Uterus (tissue), 4 donors: Measurements from ENCODE around the gene CAMTA1. TPM values are rescaled to one million over a fixed set of nuclear protein-coding genes. Genes with fewer than 3 reads are reported as not detected.

Source experiments
- DNase-seq, 2 donors: peaks; one replicate each; pipeline ENCODE4 v3.0.0-alpha.2; 2019 to 2020
- H3K27ac ChIP-seq, 2 donors: fragments of 200-600 bp; sonication (generic); 1 replicate in 1 of 2; 2 replicates in 1 of 2; pipeline ENCODE4 v1.5.1; 2016 to 2018
- H3K27me3 ChIP-seq, 2 donors: fragments of 200-600 bp; sonication (generic); one replicate each; pipeline ENCODE4 v1.5.1; 2018 to 2019; ENCODE audit warnings: control low read depth in 1 of 2
- H3K36me3 ChIP-seq, 2 donors: fragments of 200-600 bp; sonication (generic); one replicate each; pipeline ENCODE4 v1.5.1; 2019; ENCODE audit warnings: control low read depth in 1 of 2
- H3K4me1 ChIP-seq, 2 donors: fragments of 200-600 bp; sonication (generic); one replicate each; pipeline ENCODE4 v1.5.1; 2018 to 2019; ENCODE audit warnings: control low read depth in 1 of 2
- H3K4me3 ChIP-seq, 2 donors: fragments of 200-600 bp; sonication (generic); 1 replicate in 1 of 2; 2 replicates in 1 of 2; pipeline ENCODE4 v1.5.1; 2018 to 2019; ENCODE audit warnings: mild to moderate bottlenecking in 1 of 2
- H3K9me3 ChIP-seq, 2 donors: fragments of 200-600 bp; sonication (generic); one replicate each; pipeline ENCODE4 v1.5.1; 2019; ENCODE audit warnings: control low read depth in 1 of 2
- POLR2A ChIP-seq, 2 donors: fragments of 450-650 bp; IDR thresholded peaks; one replicate each; pipeline ENCODE4 v1.6.1; 2016; ENCODE audit warnings: antibody characterized with exemption in 2 of 2, mild to moderate bottlenecking in 1 of 2, moderate library complexity in 1 of 2
- intact Hi-C: fragments of 100-400 bp; cut with DNase I; formaldehyde crosslinking; loops from one replicate; pipeline ENCODE4 v1.15.1; 2023; ENCODE audit warnings: low total_unique reads
- total RNA-seq, 4 donors: library from RNA; depleted of rRNA in 3 of 4; stranded (reverse); fragments of >200 nt in 3 of 4; gene quantifications; one replicate each; pipeline versions ENCODE4 v1.1.0 to v1.2.4, GENCODE V29; 2014 to 2023
- TF ChIP-seq, protein P1 (sequence below), 4 experiments: fragments of 200-600 bp in 2 of 4; fragments of 450-650 bp in 2 of 4; sonication (generic) in 2 of 4; IDR thresholded peaks; one replicate each; pipeline ENCODE4 v1.5.1; 2016 to 2019; ENCODE audit warnings: antibody characterized with exemption in 4 of 4, mild to moderate bottlenecking in 2 of 4, moderate library complexity in 1 of 4
- donor health status: DM: yes; HTN: yes; CAD: no.

The CAMTA1 gene
- total RNA-seq, 4 donors from 2014 or later: 29.7 to 427 (median 64.8) TPM

DNA sequence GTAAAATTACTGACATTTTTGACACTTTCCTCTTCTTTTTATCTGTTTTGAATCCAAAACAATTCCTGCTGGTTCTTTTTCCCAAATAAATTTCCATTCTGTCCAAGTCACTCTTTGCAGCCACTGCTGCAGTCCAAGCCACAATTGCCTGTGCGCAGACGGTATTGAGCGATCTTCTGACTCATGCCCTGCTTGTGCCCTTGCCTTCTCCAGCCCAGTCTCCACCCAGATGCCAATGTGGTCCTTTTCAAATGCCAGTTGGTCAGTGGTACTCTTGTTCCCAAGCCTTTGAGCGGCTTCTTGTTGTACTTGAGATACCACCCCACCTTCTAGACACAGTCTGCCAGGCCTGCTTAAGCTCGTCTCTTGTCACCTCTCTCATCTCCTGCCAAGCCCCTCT, 78.9 kb downstream of the CAMTA1 start:
- H3K27ac ChIP-seq: no peak overlapping the region
- no peak overlapping the region for H3K4me3 ChIP-seq
- intact Hi-C loops: no loop called here
- DNase-seq: no peak
- TF ChIP-seq, protein P1, sequence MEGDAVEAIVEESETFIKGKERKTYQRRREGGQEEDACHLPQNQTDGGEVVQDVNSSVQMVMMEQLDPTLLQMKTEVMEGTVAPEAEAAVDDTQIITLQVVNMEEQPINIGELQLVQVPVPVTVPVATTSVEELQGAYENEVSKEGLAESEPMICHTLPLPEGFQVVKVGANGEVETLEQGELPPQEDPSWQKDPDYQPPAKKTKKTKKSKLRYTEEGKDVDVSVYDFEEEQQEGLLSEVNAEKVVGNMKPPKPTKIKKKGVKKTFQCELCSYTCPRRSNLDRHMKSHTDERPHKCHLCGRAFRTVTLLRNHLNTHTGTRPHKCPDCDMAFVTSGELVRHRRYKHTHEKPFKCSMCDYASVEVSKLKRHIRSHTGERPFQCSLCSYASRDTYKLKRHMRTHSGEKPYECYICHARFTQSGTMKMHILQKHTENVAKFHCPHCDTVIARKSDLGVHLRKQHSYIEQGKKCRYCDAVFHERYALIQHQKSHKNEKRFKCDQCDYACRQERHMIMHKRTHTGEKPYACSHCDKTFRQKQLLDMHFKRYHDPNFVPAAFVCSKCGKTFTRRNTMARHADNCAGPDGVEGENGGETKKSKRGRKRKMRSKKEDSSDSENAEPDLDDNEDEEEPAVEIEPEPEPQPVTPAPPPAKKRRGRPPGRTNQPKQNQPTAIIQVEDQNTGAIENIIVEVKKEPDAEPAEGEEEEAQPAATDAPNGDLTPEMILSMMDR (IDR thresholded peaks at IDR 0.05): no peak
- no peak for TF ChIP-seq POLR2A (IDR thresholded peaks at IDR 0.05)
- H3K4me1 ChIP-seq: no peaks in the 10 kb centered on the region
- no peaks in the 10 kb centered on the region for H3K9me3 ChIP-seq
- H3K27me3 ChIP-seq: no peaks in the 10 kb centered on the region
- H3K36me3 ChIP-seq: no peaks in the 10 kb centered on the region

DNA sequence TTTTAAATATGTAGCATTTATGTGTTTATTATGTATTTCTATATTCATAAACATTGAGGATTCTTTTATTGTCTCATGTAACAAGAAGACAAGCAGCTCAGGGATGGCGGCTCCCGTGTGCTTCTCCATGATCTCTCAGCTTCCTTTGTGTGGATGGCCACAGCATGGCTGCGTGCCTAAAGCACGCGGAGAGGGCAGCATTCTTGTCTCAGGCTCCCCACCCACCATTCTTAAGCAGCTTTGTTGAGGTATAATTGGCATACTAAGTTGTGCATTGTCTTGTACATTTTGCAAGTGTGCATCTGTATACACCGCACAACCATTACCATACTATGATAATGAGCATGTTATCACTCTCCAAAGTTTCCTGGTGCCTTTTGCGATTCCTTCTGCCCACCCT, 81.6 kb downstream of the CAMTA1 start:
- TF ChIP-seq, protein P1 (IDR thresholded peaks at IDR 0.05): no peak
- no peak for TF ChIP-seq POLR2A (IDR thresholded peaks at IDR 0.05)
- no peak overlapping the region for H3K27ac ChIP-seq
- intact Hi-C loops: no loop called here
- no peak for DNase-seq
- no peaks in the 10 kb centered on the region for H3K9me3 ChIP-seq
- no peak overlapping the region for H3K4me3 ChIP-seq
- no peaks in the 10 kb centered on the region for H3K36me3 ChIP-seq
- H3K27me3 ChIP-seq: no peaks in the 10 kb centered on the region
- H3K4me1 ChIP-seq: no peaks in the 10 kb centered on the region

DNA sequence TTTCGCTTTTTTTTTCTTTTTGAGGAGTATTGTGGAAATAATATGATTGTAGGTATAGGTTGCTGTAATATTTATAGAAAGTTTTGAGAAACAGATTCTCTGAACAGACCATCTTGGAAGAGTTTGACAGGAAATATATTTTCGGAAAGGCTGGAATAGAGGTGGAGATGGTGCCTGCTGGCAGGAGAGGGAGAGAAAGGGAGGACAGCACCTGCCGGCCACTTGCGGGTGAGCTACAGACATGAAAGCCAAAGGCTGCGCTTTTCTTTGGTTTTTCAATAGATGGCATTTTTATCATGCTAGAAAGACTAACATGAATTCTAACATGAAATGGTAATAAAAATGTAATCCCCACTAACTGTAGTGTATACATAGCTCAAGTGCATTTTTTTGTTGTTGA, 82.1 kb downstream of the CAMTA1 start:
- no peaks in the 10 kb centered on the region for H3K36me3 ChIP-seq
- intact Hi-C loops: no loop called here
- no peaks in the 10 kb centered on the region for H3K4me1 ChIP-seq
- no peaks in the 10 kb centered on the region for H3K27me3 ChIP-seq
- DNase-seq: no peak
- TF ChIP-seq POLR2A (IDR thresholded peaks at IDR 0.05): no peak
- TF ChIP-seq, protein P1 (IDR thresholded peaks at IDR 0.05): no peak
- no peaks in the 10 kb centered on the region for H3K9me3 ChIP-seq
- no peak overlapping the region for H3K4me3 ChIP-seq
- H3K27ac ChIP-seq: no peak overlapping the region

DNA sequence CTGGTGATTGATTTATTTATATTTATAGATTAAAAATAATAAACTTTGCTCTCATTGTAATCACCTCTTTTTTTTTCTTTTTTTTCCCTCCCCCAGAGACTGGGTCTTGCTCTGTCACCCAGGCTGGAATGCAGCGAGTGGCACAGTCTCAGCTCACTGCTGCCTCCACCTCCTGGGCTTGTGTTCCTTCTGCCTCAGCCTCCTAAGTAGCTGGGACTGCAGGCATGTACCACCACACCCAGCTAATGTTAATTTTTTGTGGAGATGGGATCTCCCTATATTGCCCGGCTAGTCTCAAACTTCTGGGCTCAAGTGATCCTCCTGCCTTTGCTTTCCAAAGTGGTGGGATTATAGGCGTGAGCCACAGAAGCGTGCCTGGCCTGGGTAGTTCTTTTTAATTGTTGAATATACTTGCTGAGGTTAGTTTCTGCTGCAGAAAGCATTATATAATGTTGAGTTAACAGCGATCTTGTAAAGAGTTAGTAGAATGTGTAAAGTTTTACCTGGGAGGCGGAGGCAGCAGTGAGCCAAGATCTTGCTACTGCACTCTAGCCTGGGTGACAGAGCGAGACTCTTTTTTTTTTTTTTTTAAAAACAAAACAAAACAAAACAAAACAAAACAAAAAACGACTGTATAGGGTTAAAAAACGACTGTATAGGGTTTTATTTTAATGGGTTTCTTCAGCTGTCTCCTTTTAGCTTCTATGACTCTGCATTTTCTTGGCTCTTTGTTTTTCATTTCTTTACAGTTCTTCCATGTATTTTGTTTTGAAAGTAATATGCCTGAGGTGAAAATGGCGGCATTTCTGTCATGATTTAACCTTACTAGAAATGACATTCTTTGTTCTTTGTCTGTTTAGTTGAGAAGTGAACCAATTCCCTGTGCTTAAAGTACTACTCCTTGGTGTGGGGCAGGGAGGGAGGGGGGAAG, 82.7 kb downstream of the CAMTA1 start:
- Histone ChIP-seq H3K4me3 (no peak overlapping the region), H3K27me3 (no peaks in the 10 kb centered on the region), H3K4me1 (no peaks in the 10 kb centered on the region), H3K27ac (no peak overlapping the region), H3K36me3 (no peaks in the 10 kb centered on the region), H3K9me3 (no peaks in the 10 kb centered on the region)
- TF ChIP-seq POLR2A (IDR thresholded peaks at IDR 0.05): no peak
- TF ChIP-seq, protein P1 (IDR thresholded peaks at IDR 0.05): no peak
- DNase-seq: no peak
- intact Hi-C loops: no loop called here

DNA sequence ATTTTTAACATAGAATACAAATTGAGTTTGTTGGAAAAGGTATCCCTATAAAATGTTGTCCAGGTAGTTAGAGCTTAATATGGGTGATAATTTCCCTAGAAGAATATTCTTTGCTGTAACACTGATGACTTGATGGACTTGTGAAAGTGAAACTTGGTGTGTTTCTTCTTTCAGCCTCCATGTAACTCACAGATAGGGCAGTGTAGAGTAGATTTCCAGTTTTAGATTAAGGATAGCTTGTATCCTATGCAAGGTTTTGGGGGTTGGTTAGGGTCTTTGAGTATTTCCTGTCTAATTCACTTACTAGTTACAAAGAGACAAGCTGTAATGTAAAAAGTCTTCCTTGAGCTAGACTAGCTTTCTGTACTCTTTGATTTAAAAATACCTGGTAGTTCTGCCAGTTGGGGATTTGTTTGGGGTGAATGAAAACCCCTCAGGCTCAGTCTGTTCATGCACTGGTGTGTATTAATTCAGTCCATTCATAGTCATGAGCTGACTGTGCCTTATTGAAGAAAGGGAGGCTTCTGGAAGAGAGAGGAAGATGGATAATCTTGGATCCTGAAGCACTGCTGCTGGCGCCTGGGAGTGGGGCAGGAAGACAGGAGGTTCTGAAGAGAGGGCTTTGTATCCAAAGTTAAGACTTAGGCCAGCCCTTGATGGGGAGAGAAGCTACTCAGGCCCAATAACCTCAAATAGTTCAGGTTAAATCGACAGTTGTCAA, 83.6 kb downstream of the CAMTA1 start:
- no peak overlapping the region for H3K4me3 ChIP-seq
- H3K27ac ChIP-seq: no peak overlapping the region
- no peaks in the 10 kb centered on the region for H3K36me3 ChIP-seq
- intact Hi-C loops: no loop called here
- no peak for DNase-seq
- H3K9me3 ChIP-seq: no peaks in the 10 kb centered on the region
- TF ChIP-seq POLR2A (IDR thresholded peaks at IDR 0.05): no peak
- H3K27me3 ChIP-seq: no peaks in the 10 kb centered on the region
- no peaks in the 10 kb centered on the region for H3K4me1 ChIP-seq
